HepG2 (cell line): Measurements from ENCODE around the gene UXS1. TPM values are rescaled to one million over a fixed set of nuclear protein-coding genes. Genes with fewer than 3 reads are reported as not detected.

ENCODE experiments used
- ATAC-seq: fragments of 200-7000 bp; cut with Tn5 transposase; 3 replicates; pipeline ENCODE4 v1.9.1; 2020; ENCODE audit warnings: mild to moderate bottlenecking, moderate library complexity
- BruUV-seq: library from RNA; stranded (reverse); fragments of 400-500 nt; replicated peaks from 2 replicates; lab custom pipeline; 2021; lab: Mats Ljungman, UMichigan
- CTCF ChIA-PET: fragments of 300-600 bp; formaldehyde crosslinking; extraction: SDS; loops from one replicate; lab custom pipeline; 2021; ENCODE audit warnings: low total read pairs, inconsistent platforms, low intra/inter-chr PET ratio; lab: Yijun Ruan, JAX
- POLR2A ChIA-PET: fragments of 350-600 bp; sonication (Branson Sonifier 250); formaldehyde crosslinking; loops from one replicate; lab custom pipeline; 2020; ENCODE audit warnings: antibody characterized with exemption, inconsistent platforms; lab: Yijun Ruan, JAX
- DNase-seq: peaks from one replicate; pipeline ENCODE4 v3.0.0-alpha.2; 2015; ENCODE audit warnings: low spot score
- FAIRE-seq: peaks from 3 replicates; lab custom pipeline; 2011; peaks lifted over from hg19 to GRCh38; lab: Jason Lieb, UNC
- H2AFZ ChIP-seq: one replicate; pipeline ENCODE4 v1.6.1; 2011; ENCODE audit warnings: low read length, inconsistent platforms
- H3K27ac ChIP-seq: fragments of 300-600 bp; 3 replicates; pipeline ENCODE4 v1.8.0; 2011; ENCODE audit warnings: mixed run types, mild to moderate bottlenecking, mixed read lengths, low read length, inconsistent platforms; ENCODE audit not compliant: insufficient read depth; ENCODE audit errors: extremely low read length
- H3K27me3 ChIP-seq, 2 experiments: fragments of 200-600 bp in 1 of 2; 2 replicates in 1 of 2; 3 replicates in 1 of 2; pipeline versions ENCODE4 v1.6.0 to v1.8.0; 2011; ENCODE audit warnings: low read length in 2 of 2, mild to moderate bottlenecking in 2 of 2, moderate library complexity in 2 of 2, inconsistent platforms in 1 of 2; ENCODE audit not compliant: insufficient read depth in 2 of 2, control insufficient read depth in 1 of 2
- H3K36me3 ChIP-seq, 2 experiments: fragments of 200-600 bp in 1 of 2; replicated peaks in 1 of 2; 2 replicates in 1 of 2; 3 replicates in 1 of 2; pipeline versions ENCODE4 v1.5.1 to v1.8.0; 2011; ENCODE audit warnings: low read length in 2 of 2, inconsistent platforms in 1 of 2; ENCODE audit not compliant: insufficient read depth in 2 of 2, control insufficient read depth in 1 of 2
- H3K4me1 ChIP-seq: 2 replicates; pipeline ENCODE4 v1.5.1; 2012; ENCODE audit warnings: low read length, inconsistent platforms; ENCODE audit not compliant: insufficient read depth
- H3K4me2 ChIP-seq: 2 replicates; pipeline ENCODE4 v1.6.0; 2011; ENCODE audit warnings: low read depth, low read length, inconsistent platforms
- H3K4me3 ChIP-seq, 3 experiments: fragments of 200-600 bp in 1 of 3; sonication (generic), shearing (Covaris generic) in 1 of 3; replicated peaks in 1 of 3; 2 replicates each; pipeline ENCODE4 v1.5.1; 2011 to 2016; ENCODE audit warnings: low read length in 3 of 3, inconsistent platforms in 2 of 3, low read depth in 2 of 3, mild to moderate bottlenecking in 2 of 3, control low read depth in 1 of 3, mixed read lengths in 1 of 3; ENCODE audit not compliant: insufficient read depth in 1 of 3
- H3K79me2 ChIP-seq: one replicate; pipeline ENCODE4 v1.6.1; 2011; ENCODE audit warnings: low read length, inconsistent platforms; ENCODE audit not compliant: insufficient read depth
- H3K9ac ChIP-seq: 2 replicates; pipeline ENCODE4 v1.6.0; 2011; ENCODE audit warnings: mild to moderate bottlenecking, low read depth, low read length, inconsistent platforms; ENCODE audit not compliant: insufficient read depth
- H3K9me3 ChIP-seq: 2 replicates; pipeline ENCODE4 v1.5.1; 2012; ENCODE audit warnings: mild to moderate bottlenecking, low read length
- H4K20me1 ChIP-seq: 2 replicates; pipeline ENCODE4 v1.6.0; 2011; ENCODE audit warnings: inconsistent platforms, mild to moderate bottlenecking, low read length, moderate library complexity; ENCODE audit not compliant: insufficient read depth
- ARID5B ChIP-seq: IDR thresholded peaks from 2 replicates; pipeline ENCODE4 v1.4.0; 2020; ENCODE audit warnings: mild to moderate bottlenecking, missing genetic modification reagents
- MAFF ChIP-seq: IDR thresholded peaks from 2 replicates; pipeline ENCODE4 v1.6.1; 2011; ENCODE audit warnings: low read depth, low read length, improper control_type of control experiment
- MAFK ChIP-seq, 2 experiments: IDR thresholded peaks in 1 of 2; conservative IDR thresholded peaks in 1 of 2; 2 replicates each; pipeline ENCODE4 v1.6.1; 2011; ENCODE audit warnings: improper control_type of control experiment in 2 of 2, low read length in 2 of 2
- NFIB ChIP-seq: sonication (generic); formaldehyde crosslinking; IDR thresholded peaks from 2 replicates; pipeline ENCODE4 v1.9.0; 2021; ENCODE audit warnings: missing genetic modification reagents, mild to moderate bottlenecking, borderline replicate concordance
- NR2F6 ChIP-seq, 2 experiments: IDR thresholded peaks; 2 replicates each; pipeline ENCODE4 v1.6.1; 2016; ENCODE audit warnings: antibody characterized with exemption in 1 of 2, mild to moderate bottlenecking in 1 of 2
- POLR2A ChIP-seq, 2 experiments: IDR thresholded peaks; 2 replicates each; pipeline ENCODE4 v1.6.1; 2011; ENCODE audit warnings: low read depth in 2 of 2, low read length in 2 of 2, mild to moderate bottlenecking in 1 of 2, moderate library complexity in 1 of 2; ENCODE audit not compliant: insufficient read depth in 1 of 2
- THAP7 ChIP-seq: sonication (generic); formaldehyde crosslinking; IDR thresholded peaks from 2 replicates; pipeline ENCODE4 v1.8.1; 2023; ENCODE audit warnings: mild to moderate bottlenecking, missing genetic modification reagents
- WGBS: methylation state at CpG from one replicate; pipeline ENCODE4 v1.1.6; 2017; ENCODE audit warnings: low lambda C conversion rate; 5-methylcytosine and 5-hydroxymethylcytosine counted together
- in situ Hi-C: cut with HindIII; loops from 2 replicates; pipeline ENCODE4 v1.10.0; 2017; ENCODE audit warnings: low pct_unique_long_range_greater_than_20kb; ENCODE audit not compliant: extremely low pct_ligation_motif_present
- intact Hi-C: fragments of 100-400 bp; cut with micrococcal nuclease; formaldehyde crosslinking; loops from one replicate; pipeline ENCODE4 v1.10.0; 2022; ENCODE audit not compliant: unreplicated experiment
- polyA plus RNA-seq, 8 experiments: library from polyadenylated mRNA; depleted of rRNA in 3 of 8; stranded (reverse) in 7 of 8; unstranded in 1 of 8; fragments of >200 nt; fragmentation: Illumina TruSeq in 4 of 8; extraction: Trizol in 4 of 8; gene quantifications; 2 replicates each; pipeline versions ENCODE4 v1.2.1 to v1.2.3, GENCODE V29; 2011 to 2016; ENCODE audit warnings: low read depth in 4 of 8, missing spikeins in 1 of 8, mixed read lengths in 1 of 8; ENCODE audit not compliant: insufficient read depth in 1 of 8
- total RNA-seq, 5 experiments: library from RNA; depleted of rRNA; stranded (reverse); fragments of >200 nt; fragmentation: Illumina TruSeq; extraction: Trizol; gene quantifications; 2 replicates each; pipeline ENCODE4 v1.2.3, GENCODE V29; 2016; ENCODE audit warnings: low read depth in 1 of 5

The UXS1 gene
- total and polyA plus RNA-seq, 2 of the 13 experiments (the other 11 are each of a cell fraction or from before 2014, with no cell fraction given), result 53.3 to 110 TPM

- CTCF ChIA-PET, result no interaction called here
- H3K27ac ChIP-seq, result no peak overlapping the region
- no peak for FAIRE-seq
- TF ChIP-seq NR2F6 (IDR thresholded peaks at IDR 0.05) (no peak), NR2F6 (CRISPR knock-in tag; IDR thresholded peaks at IDR 0.05) (0 out of 2 replicates have a peak, but pooled peaks have one; percentile 9), MAFF (0 out of 2 replicates have a peak, but pooled peaks have one; percentile 18), MAFK (conservative IDR thresholded peaks at IDR 0.05 in 1 of 2, IDR thresholded peaks at IDR 0.05 in 1 of 2; ENCODE audit: low read length in 2 of 2) (peak; percentile 51 to 53), NFIB (CRISPR knock-in tag) (no peak), POLR2A (IDR thresholded peaks at IDR 0.05; ENCODE audit: insufficient read depth in 1 of 2, low read depth in 2 of 2, low read length in 2 of 2) (no peak), ARID5B (CRISPR knock-in tag) (no peak), THAP7 (CRISPR knock-in tag) (no peak)
- BruUV-seq, result no TSS peak
- no peak overlapping the region for H3K9ac ChIP-seq
- H3K9me3 ChIP-seq, result no peaks in the 10 kb centered on the region
- H3K27me3 ChIP-seq, result no peaks in the 10 kb centered on the region
- no peak for ATAC-seq
- no peak overlapping the region for H3K4me3 ChIP-seq
- H3K4me1 ChIP-seq, result peaks cover 9% of the 10 kb centered on the region; the same call in 1 of the 2 replicates
- 80% methylated on average over 3 of the region's 3 CpGs for WGBS
- peaks cover 20 to 45% of the 10 kb centered on the region in 2 experiments for H3K36me3 ChIP-seq
- H3K79me2 ChIP-seq, result no peaks in the 10 kb centered on the region
- DNase-seq, result peak; percentile 44
- POLR2A ChIA-PET, result interaction anchor here (0.9 kb wide), 1 partner anchor 19 kb away, joined by 3 read pairs; no protein-coding TSS in a partner anchor
- no peaks in the 10 kb centered on the region for H4K20me1 ChIP-seq
- intact Hi-C loops, result no loop called here
- H2AFZ ChIP-seq, result no peak overlapping the region
- no peak overlapping the region for H3K4me2 ChIP-seq
- in situ Hi-C loops, result no loop called here
These were observed 46.9 kb downstream of the UXS1 start for GRCh38 chr2:106147159-106147558.
